Measurements from ENCODE around the gene ADGRF3. TPM values are rescaled to one million over a fixed set of nuclear protein-coding genes. Genes with fewer than 3 reads are reported as not detected.
A peak's percentile ranks its signal among the peaks of the same experiment; 100 is the strongest.
"Not testable (repeated sequence)": the region's sequence is repeated elsewhere in the genome, so short reads cannot be mapped to it uniquely, and the experiment has no call there.

The ADGRF3 gene
- polyA plus RNA-seq, 6 donors from 2014 or later = 0.09 to 1.4 (median 0.18) TPM

DNA sequence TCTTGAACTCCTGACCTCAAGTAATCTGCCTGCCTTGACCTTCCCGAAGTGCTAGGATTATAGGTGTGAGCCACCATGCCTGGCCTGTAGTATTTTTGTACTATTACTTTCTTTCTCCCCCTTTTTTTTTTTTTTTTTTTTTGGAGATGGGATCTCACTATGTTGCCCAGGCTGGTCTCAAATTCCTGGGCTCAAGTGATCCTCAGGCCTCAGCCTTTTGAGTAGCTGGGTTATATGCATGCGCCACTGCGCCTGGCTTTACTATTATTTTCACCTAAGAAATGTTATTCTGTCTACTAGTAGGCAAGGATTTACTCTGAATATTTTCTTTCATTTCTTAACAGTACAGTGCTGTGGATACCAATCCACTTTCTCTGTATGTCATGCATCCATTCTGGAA is 17.4 kb upstream of the ADGRF3 start:
- Mint-ChIP-seq H3K27me3 (no peaks in the 10 kb centered on the region), H3K9me3 (no peaks in the 10 kb centered on the region), H3K4me1 (peaks cover 11 to 34% (median 15%) of the 10 kb centered on the region in 3 donors), H3K4me3 (no peak overlapping the region), H3K36me3 (peaks cover 0 to 17% of the 10 kb centered on the region in 2 donors), H3K27ac (peak overlapping the region in 1 of 6 donors; percentile 37)
- ATAC-seq (ENCODE audit: low read depth in 2 of 2) = no peak
- no peak for DNase-seq

DNA sequence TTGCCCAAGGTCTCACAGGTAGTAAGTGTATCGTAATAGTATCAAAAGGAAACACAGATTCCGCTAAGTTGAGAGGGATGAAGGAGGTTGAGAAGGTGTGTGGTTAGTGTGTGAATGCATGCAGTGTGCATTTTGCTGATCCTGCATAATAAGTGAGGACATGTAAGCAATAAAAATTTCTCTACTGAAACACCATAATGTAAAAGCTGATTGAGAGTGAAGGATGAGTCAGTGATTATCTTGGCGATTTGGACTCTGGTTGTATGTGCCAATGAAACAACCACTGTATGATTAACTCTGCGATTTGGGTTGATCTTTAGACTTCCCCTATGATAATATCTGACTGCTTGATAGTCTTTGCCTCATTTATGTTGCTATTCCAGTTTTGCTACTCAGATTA is 16.7 kb upstream of the ADGRF3 start:
- Mint-ChIP-seq H3K4me3 (no peak overlapping the region), H3K4me1 (peaks cover 14 to 34% (median 16%) of the 10 kb centered on the region in 3 donors), H3K9me3 (no peaks in the 10 kb centered on the region), H3K36me3 (peaks cover 0 to 15% of the 10 kb centered on the region in 2 donors), H3K27ac (peak overlapping the region in 1 of 6 donors; percentile 29), H3K27me3 (no peaks in the 10 kb centered on the region)
- DNase-seq (no peak), ATAC-seq (ENCODE audit: low read depth in 2 of 2) (no peak)

DNA sequence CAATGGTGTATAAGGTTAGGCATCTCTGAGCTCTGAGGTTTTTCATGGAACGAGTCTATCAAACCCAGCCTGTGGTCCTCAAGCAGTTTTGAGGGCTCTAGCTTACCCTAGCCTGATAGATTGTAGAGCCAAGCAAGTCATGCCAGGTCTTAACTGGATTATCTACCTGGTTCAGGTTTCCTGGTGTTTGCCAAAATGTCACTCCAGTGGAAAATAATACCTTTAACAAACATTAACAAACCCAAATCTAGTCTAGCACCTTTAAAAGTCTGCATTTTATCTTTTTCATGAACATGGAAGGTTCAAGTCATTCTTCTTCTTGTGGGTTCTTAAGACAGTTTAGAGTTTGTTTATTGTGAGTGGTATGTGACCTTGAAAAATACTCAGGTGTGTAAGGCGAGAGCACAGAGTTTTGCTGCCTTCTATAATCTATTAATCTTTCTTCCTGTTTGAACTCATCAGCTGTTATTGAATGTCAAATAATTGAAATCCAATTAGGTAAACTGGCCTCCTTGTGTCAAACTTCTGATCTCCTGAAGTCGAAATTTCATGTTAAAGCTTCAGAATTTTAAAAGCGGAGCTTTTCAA is 13.4 kb upstream of the ADGRF3 start:
- Mint-ChIP-seq H3K4me1 (peaks cover 26 to 57% (median 32%) of the 10 kb centered on the region in 3 donors), H3K27me3 (no peaks in the 10 kb centered on the region), H3K9me3 (no peaks in the 10 kb centered on the region), H3K27ac (peak overlapping the region in 1 of 6 donors; percentile 22), H3K4me3 (no peak overlapping the region), H3K36me3 (peaks cover 0 to 8% of the 10 kb centered on the region in 2 donors)
- DNase-seq (no peak), ATAC-seq (ENCODE audit: low read depth in 2 of 2) (no peak)

DNA sequence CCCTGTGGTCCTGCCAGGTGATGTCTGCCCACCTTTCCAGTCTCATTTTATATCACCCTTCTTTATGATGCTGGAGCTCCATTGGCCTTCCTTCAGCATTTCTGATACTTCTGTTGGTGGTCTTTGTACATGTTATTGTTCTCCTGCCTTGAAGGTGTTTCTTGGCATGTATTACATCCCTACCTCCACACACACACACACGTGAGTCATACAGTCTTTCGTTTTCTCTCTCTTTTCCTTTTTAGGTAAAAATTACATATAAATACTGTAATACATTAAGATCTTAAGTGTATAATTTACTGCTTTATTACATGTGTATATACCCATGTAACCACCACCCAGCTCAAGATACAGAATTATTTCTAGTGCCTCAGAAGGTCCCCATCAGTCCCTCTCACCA is 10.2 kb upstream of the ADGRF3 start:
- ATAC-seq (ENCODE audit: low read depth in 2 of 2) (no peak), DNase-seq (no peak)
- H3K4me3 Mint-ChIP-seq = no peak overlapping the region
- no peaks in the 10 kb centered on the region for H3K27me3 Mint-ChIP-seq
- H3K4me1 Mint-ChIP-seq = peaks cover 34 to 67% (median 37%) of the 10 kb centered on the region in 3 donors
- H3K36me3 Mint-ChIP-seq = no peaks in the 10 kb centered on the region
- no peaks in the 10 kb centered on the region for H3K9me3 Mint-ChIP-seq
- H3K27ac Mint-ChIP-seq = peak overlapping the region in 1 of 6 donors; percentile 76

DNA sequence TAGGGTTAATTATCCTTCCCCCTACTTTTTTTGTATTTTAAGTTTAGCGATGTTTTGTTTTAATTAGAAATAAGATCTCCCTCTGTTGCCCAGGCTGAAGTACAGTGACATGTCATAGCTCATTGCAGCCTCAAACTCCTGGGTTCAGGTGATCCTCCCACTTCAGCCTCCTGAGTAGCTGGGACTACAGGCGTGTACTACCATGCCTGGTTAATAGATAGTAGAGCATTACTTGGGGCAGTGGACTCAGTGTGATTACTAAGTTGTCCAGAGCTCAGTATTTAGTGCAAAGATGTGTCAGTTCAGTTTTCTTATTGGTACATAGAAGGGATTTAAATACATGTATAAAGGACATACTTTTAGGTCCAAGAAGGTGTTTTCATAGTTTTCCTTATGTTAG is 9.5 kb upstream of the ADGRF3 start:
- Mint-ChIP-seq H3K36me3 (no peaks in the 10 kb centered on the region), H3K4me3 (no peak overlapping the region), H3K4me1 (peaks cover 36 to 67% (median 39%) of the 10 kb centered on the region in 3 donors), H3K27me3 (no peaks in the 10 kb centered on the region), H3K9me3 (no peaks in the 10 kb centered on the region), H3K27ac (no peak overlapping the region)
- DNase-seq (no peak), ATAC-seq (ENCODE audit: low read depth in 2 of 2) (no peak)

DNA sequence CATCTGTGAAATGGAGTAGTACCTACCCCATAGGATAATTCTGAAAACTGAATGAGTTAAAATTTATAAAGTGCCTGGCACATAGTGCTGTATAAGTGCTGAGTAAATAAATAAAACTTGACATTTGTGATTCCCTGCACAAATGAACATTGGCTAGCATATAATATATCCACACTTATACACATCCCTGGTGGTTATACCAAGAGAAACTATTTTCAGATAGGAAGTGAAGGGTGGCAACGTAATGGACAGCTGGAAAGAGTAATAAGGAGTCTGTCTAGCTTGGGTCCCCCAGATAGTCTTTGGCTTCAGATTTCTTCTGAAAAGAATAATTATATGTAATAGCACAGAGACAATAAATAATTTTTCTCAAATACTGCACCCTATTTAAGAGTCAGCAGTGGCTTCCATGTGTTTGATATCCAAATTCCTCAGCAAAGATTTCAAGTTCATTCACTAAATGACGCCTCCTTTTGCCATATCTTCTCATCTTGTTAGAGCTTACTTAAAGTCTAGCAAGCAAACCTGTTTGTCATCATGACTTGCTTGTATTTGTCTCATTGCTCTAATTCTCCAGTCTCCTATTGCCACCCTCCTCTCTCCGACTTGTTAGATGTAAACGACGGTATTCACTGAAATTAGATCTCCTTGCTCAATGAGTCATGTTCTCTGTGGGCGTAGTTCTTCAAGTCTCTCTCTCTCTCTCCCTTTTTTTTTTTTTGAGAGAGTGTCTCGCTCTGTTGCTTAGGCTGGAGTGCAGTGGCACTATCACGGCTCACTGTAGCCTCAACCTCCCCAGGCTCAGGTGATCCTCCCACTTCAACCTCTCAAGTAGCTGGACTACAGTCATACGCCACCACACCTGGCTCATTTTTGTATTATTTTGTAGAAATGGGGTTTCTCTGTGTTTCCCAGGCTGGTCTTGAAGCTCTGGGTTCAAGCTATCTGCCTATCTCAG is 8.7 kb upstream of the ADGRF3 start:
- no peak overlapping the region for H3K4me3 Mint-ChIP-seq

DNA sequence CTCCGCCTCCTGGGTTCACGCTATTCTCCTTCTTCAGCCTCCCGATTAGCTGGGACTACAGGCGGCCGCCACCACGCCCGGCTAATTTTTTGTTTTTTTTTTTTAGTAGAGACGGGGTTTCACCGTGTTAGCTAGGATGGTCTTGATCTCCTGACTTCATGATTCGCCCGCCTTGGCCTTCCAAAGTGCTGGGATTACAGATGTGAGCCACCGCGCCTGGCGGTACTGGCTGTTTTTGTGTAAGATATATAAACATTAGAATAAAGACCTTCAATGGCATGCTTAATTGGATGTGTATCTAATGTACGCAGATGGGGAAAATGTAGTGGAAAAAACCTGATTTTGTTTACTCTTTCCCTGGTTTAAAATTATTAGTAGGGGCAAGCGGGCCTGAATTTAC is 7.9 kb upstream of the ADGRF3 start:
- H3K27ac Mint-ChIP-seq; ATAC-seq (ENCODE audit: low read depth in 2 of 2); H3K9me3 Mint-ChIP-seq; H3K4me3 Mint-ChIP-seq; H3K36me3 Mint-ChIP-seq; DNase-seq; H3K27me3 Mint-ChIP-seq: not testable (repeated sequence)
- peaks cover 35 to 57% (median 36%) of the 10 kb centered on the region in 3 donors for H3K4me1 Mint-ChIP-seq

More for the DNA sequence above, 8.7 kb upstream of the ADGRF3 start:
- no peak for DNase-seq
- no peaks in the 10 kb centered on the region for H3K9me3 Mint-ChIP-seq
- H3K27me3 Mint-ChIP-seq = no peaks in the 10 kb centered on the region
- no peaks in the 10 kb centered on the region for H3K36me3 Mint-ChIP-seq
- ATAC-seq (ENCODE audit: low read depth in 2 of 2) = no peak
- peak overlapping the region in 1 of 6 donors; percentile 56 for H3K27ac Mint-ChIP-seq
- H3K4me1 Mint-ChIP-seq = peaks cover 37 to 61% (median 40%) of the 10 kb centered on the region in 3 donors

DNA sequence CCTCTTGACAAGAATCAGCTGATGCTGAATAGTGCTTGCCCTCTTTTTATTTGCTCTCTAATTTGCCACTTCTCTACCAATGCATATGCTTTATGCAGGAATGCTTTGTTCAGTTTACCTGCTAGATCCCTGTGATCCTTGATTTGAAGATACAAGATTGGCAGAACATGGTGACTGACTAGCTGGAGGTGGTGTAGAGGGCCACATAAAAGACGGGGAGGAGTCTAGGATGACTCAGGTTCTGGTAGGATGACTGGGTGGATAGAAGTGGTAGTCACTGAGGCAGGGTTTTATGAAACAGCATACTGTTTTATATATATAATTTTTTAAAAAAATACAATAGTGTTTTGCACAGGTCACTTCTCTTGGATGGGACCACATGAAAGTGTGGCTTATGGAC is 6.3 kb upstream of the ADGRF3 start:
- peaks cover 28 to 52% (median 36%) of the 10 kb centered on the region in 3 donors for H3K4me1 Mint-ChIP-seq
- no peaks in the 10 kb centered on the region for H3K9me3 Mint-ChIP-seq
- no peaks in the 10 kb centered on the region for H3K36me3 Mint-ChIP-seq
- H3K4me3 Mint-ChIP-seq = no peak overlapping the region
- ATAC-seq (ENCODE audit: low read depth in 2 of 2) (no peak), DNase-seq (no peak)
- H3K27ac Mint-ChIP-seq = no peak overlapping the region
- no peaks in the 10 kb centered on the region for H3K27me3 Mint-ChIP-seq

DNA sequence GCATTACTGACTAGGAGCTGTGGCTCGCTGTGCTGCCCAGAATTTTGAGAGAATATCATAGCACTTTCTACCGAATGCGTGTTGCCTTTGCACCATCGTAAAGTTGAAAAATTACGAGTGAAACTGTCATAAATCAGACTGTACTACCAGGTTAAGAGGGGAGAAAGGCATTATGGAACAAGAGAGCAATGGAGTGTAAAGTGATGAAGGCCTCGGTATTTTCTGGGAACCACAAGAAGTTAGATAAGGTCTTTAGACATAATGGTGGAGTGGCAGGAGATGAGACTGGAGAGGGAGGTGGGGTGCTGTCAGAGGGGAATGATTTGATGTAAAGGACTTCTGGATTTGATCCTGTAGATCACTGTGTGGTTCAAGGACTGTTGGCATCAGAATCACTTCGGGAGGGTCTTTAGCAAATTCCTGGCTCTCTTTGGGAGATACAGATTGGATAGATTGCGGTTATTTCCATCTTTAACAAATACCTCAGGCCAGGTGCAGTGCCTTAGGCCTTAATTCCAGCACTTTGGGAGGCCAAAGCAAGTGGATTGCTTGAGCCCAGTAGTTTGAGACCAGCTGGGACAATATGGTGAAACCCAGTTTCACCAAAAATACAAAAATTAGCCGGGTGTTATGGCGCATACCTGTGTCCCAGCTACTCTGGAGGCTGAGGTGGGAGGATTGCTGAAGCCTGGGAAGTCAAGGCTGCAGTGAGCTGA is 4.9 kb upstream of the ADGRF3 start:
- H3K27ac Mint-ChIP-seq = peak overlapping the region in 2 of 6 donors; percentile 52 to 57
- no peaks in the 10 kb centered on the region for H3K36me3 Mint-ChIP-seq
- DNase-seq = no peak
- ATAC-seq (ENCODE audit: low read depth in 2 of 2) = no peak
- H3K4me3 Mint-ChIP-seq = no peak overlapping the region
- no peaks in the 10 kb centered on the region for H3K9me3 Mint-ChIP-seq
- H3K27me3 Mint-ChIP-seq = no peaks in the 10 kb centered on the region
- peaks cover 28 to 52% (median 38%) of the 10 kb centered on the region in 3 donors for H3K4me1 Mint-ChIP-seq

DNA sequence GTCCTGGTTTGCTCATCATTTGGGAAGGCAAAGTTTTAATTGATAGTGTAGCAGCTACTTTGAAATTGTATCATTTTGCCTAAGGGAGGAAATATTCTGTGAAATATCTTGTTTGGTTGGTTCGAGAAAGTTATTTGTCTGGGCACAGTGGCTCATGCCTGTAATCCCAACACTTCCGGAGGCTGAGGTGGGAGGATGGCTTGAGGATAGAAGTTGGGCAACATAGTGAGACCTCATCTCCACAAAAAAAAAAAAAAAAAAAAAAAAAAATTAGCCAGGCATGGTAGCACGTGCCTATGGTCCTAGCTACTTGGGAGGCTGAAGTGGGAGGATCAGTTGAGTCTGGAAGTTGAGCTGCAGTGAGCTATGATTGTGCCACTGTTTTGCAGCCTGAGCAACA is 3.1 kb upstream of the ADGRF3 start:
- H3K36me3 Mint-ChIP-seq = no peaks in the 10 kb centered on the region
- ATAC-seq (ENCODE audit: low read depth in 2 of 2) (no peak), DNase-seq (no peak)
- H3K4me3 Mint-ChIP-seq = no peak overlapping the region
- H3K4me1 Mint-ChIP-seq = peaks cover 33 to 52% (median 40%) of the 10 kb centered on the region in 3 donors
- peak overlapping the region in 1 of 6 donors; percentile 6 for H3K27ac Mint-ChIP-seq
- no peaks in the 10 kb centered on the region for H3K9me3 Mint-ChIP-seq
- no peaks in the 10 kb centered on the region for H3K27me3 Mint-ChIP-seq

DNA sequence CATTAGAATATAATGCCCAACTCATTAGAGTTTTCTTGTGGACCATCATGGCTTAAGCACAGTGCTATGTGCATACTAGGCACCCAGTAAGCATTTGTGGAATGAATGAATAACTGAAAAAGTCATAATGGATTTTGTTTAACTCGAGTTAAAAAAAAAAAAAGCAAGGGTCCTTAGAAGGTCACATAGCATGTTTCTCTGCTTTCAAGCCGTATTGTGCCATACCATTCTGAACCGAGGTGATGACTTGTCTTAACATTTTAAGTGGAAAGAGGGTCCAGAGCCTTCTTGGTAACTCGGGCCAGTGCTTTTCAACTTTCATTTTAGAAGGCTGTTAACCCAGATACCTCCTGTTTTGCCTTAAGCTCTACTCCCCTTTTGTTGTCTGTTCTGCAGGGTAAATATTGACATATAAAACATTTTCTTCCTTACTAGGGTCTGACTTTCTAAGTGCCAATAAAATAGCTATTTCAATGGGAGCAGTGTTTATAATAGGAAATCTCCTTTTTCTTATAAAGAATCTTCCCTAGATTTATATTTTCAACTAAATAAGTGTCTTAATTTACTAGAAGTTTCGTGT is 787 bp upstream of the ADGRF3 start:
- H3K27ac Mint-ChIP-seq = peak overlapping the region; percentile 90 to 99 (median 98)
- H3K4me1 Mint-ChIP-seq = peaks cover 33 to 45% (median 39%) of the 10 kb centered on the region in 3 donors
- H3K36me3 Mint-ChIP-seq = no peaks in the 10 kb centered on the region
- ATAC-seq (ENCODE audit: low read depth in 2 of 2) = no peak
- peak overlapping the region; percentile 96 to 100 (median 98) for H3K4me3 Mint-ChIP-seq
- H3K9me3 Mint-ChIP-seq = no peaks in the 10 kb centered on the region
- DNase-seq = no peak
- H3K27me3 Mint-ChIP-seq = no peaks in the 10 kb centered on the region

DNA sequence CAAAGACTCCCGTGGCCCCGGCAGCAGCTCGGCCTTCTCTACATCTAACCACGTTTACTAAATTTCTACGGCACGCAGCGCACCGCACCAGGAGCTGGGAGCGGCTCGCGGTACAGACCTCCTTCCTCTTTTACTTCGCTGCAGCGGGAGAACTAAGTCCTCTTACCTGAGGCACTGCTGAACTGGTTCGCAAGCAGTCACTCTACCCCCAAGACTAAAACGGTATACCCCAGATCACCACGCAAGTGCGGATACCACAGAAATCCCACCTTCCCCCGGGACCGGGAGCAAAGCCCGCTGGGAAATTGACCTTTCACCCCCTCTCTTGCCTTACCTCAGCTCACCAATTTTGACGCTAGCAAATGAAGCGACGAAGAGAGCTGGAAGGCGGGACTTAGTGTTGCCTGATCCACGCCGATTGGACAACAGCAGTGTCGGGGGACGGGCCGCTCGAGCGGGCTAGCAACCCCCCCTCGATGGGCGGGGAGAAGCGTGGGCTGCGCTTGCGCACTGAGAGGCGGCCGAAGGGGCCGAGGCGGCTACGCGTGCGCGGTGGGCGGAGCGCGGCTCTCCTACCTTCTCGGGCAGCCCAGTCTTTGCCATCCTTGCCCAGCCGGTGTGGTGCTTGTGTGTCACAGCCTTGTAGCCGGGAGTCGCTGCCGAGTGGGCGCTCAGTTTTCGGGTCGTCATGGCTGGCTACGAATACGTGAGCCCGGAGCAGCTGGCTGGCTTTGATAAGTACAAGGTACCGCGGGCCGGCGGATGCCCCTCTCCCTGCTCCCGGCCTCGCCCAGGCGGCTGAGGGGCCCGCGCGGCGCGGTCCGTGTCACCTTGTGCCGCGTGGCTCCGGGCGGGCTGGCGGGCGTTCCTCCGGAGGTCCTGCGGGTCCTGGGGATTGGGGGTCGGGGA is 790 bp downstream of the ADGRF3 start, which contains the start of gene SELENOI:
Gene SELENOI, plus strand, starts transcription at position 599 of the 909 bp plus-strand sequence. Its CDS starts 90 bp downstream, at position 689.
- peak; percentile 90 for ATAC-seq (ENCODE audit: low read depth in 2 of 2)
- Mint-ChIP-seq H3K27ac (peak within 1 kb of the TSS; percentile 96 to 99 (median 98)), H3K4me1 (peaks cover 24 to 35% (median 34%) of the 10 kb centered on the region in 3 donors)

More for the DNA sequence above, 790 bp downstream of the ADGRF3 start, which contains the start of gene SELENOI:
- Mint-ChIP-seq H3K4me3 (peak within 1 kb of the TSS; percentile 96 to 100 (median 98)), H3K27me3 (no peaks in the 10 kb centered on the region), H3K36me3 (no peaks in the 10 kb centered on the region), H3K9me3 (no peaks in the 10 kb centered on the region)
- peak; percentile 100 for DNase-seq
